Kidney capillary endothelial cell (primary cell): ENCODE data around the gene LHX3.

ENCODE experiments used
- DNase-seq: peaks from one replicate; pipeline ENCODE4 v3.0.0-alpha.2; 2018; ENCODE audit warnings: low spot score

Gene LHX3

DNA sequence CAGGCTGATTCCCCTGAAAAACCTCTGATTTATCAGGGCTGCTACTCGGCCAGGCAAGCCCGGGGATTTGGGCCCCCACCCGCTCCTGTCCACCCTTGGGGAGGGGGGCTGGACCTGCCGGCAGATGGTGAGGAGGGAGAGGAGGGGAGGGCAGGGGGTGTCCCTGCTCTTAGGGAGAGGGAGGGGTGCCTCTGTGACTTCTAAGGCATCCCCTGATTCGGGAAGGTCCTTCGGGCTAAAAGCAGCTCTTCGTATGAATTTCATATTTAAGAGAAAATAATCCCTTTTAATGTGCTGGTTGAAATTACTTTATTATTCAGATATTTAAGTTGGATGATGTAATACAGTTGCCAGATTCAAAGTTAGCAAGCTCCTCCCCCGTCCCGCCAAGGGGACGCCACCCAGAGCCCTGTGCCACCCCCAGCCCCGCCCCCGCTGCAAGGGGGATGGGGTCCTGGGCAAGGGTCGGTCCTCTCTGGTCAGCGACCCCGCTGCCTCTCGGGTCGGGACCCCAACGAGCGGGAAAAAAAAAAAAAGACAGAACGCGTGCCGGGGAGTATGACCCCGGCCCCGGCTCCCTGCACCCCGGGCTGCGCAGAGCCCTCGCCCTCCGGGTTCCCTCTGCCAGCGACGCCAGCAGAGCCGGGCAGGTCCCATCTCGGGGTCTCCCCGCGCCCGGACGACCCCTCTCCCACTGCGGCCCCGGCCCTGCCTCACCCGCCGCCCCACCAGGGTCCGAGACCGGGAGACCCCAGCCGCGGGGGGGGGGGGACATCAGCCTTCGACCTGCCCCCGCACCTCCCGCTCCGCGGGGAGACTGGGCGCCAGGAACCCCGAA, 12.4 kb downstream of the LHX3 start:
- DNase-seq, result no peak

- no peak for DNase-seq
Observed at GRCh38 chr9:136191960-136192286, 13.0 kb downstream of the LHX3 start.

GRCh38 chr9:136191099-136191959, 13.6 kb downstream of the LHX3 start:
- DNase-seq, result no peak

- no peak for DNase-seq
Observed at GRCh38 chr9:136190656-136191055, 14.3 kb downstream of the LHX3 start.

DNA sequence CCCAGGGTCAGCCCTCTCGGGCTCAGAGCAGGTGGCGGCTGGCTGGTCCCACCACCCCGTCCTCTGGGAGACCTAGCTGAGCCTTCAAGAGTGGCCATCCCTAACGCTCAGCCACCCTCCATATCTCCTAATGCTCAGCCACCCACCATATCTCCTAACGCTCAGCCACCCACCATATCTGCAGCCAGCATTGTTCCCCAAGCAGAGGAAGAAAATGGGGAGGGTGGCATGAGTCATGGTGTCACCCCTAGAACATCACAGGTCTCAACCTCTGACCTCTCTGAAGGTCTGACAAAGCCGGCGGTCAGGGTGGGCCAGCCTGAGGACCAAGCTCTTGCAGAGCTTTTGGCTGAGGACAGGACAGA, 14.7 kb downstream of the LHX3 start:
- DNase-seq, result no peak

GRCh38 chr9:136189394-136190236, 15.3 kb downstream of the LHX3 start:
- DNase-seq, result no peak

DNA sequence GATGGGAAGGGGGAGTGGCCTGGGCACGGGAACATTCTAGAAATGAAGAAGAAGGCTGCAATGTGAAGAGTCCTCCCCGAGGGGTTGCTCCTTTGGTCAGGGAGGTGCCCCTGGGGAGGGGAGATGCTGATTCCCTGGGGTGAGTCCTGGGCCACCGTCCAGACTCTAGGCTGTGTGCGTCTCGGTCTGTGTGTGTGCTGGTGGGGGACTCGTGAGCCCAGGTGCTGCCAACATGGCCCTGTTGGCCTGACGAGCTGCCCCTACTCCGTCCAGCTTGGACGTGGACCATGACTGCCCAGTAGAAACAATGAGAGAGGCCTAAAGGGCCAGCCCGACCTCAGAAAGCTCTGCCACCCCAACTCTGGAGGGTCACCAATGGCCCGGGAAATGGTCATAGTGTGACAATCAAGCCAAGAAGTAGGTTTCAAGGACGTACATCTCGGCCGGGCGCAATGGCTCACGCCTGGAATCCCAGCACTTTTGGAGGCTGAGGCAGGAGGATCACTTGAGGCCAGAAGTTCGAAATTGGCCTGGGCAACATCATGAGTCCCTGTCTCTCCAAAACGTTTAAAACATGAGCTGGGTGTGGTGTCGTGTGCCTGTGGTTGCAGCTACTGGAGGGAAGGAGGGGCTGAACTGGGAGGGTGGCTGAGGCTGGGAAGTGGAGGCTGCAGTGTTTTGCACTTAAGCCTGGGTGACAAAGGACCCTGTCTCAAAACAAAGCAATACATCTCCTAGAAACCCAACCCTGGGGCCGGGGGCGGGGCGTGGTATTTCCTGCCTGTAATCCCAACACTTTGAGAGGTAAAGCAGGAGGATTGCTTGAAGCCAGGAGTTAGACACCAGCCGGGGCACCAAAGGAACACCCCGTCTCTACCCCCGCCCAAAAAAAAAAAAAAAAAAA, 17.0 kb downstream of the LHX3 start:
- no peak for DNase-seq

GRCh38 chr9:136187197-136187596, 17.7 kb downstream of the LHX3 start:
- DNase-seq, result no peak

DNA sequence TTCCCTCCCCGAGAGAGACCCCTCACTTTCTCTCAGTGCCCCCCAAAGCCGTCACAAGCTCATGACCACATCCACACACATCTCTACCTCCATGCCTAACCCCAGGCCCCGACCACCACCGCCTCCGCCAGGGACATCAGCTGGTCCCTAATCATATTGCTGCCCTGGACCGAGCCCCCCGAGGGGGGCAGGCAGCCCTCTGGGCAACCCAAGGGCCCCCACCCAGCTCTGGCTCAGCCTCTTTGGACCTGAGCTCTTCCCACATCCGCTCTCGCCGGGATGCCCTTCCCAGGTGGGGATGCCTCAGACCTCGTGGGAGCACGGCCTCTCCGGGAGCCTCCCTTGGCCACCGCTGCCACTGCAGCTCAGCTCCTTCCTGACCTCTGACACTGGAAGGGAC, 18.5 kb downstream of the LHX3 start:
- no peak for DNase-seq

DNA sequence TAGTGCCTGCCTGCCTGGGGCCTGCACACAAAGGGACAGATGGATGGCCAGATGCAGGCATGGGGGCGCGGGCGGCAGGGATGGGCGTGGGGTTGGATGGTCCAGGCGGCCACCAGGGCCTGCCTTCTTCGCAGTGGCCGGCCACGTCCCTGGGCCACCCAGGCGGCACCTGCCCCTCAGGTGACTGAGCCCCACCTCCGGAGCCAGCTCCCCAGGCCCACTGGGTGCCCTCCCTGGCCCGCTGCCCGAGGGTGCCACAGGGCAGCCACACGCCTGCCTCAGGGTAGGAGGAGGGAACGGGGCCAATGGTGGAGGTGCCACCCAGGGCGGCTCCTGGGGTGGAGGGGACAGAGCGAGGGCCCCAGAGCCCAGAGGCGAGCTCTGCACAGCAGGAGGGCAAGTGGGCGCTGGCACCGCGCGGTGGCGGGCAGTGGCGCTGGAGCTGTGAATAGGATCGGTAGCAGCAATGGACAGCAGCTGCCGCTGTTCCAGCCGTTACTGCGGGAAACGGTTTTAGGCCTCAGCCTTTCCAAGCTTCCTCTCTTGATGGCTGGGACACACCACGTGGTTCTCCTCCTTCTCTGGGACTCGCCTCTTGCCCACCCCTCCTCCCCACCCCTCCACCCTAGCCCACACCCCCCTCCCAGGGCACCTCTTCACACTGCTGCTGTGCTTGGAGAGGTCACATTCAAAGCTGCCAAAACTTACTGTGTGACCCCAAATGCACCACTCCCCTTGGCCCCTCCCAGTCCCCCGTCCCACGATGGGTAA, 19.1 kb downstream of the LHX3 start:
- no peak for DNase-seq

- DNase-seq, result no peak
Observed at GRCh38 chr9:136185066-136185465, 19.9 kb downstream of the LHX3 start.

GRCh38 chr9:136182850-136183422, 22.0 kb downstream of the LHX3 start:
- no peak for DNase-seq

GRCh38 chr9:136182420-136182787, 22.5 kb downstream of the LHX3 start:
- no peak for DNase-seq

- no peak for DNase-seq
Observed at GRCh38 chr9:136181784-136182419, 23.0 kb downstream of the LHX3 start.

GRCh38 chr9:136180586-136180985, 24.3 kb downstream of the LHX3 start:
- no peak for DNase-seq

- no peak for DNase-seq
Observed at GRCh38 chr9:136179761-136180160, 25.2 kb downstream of the LHX3 start.

- no peak for DNase-seq
Observed at GRCh38 chr9:136179101-136179616, 25.8 kb downstream of the LHX3 start.

DNA sequence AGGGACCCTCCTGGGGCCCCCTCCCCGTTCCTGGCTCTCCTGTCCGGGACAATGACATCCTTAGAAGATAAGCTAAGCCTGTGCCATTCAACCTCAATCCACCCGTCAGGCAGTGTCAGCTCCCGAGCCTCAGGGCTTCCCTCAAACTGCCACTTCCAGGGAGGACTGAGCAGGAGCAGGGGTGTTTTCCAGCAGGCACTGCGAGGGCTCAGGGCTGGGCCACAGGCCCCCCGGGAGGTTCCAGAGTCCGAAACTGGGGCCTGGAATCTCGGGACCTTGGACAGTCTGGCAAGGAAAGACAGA, 26.2 kb downstream of the LHX3 start:
- no peak for DNase-seq

GRCh38 chr9:136178061-136178772, 26.7 kb downstream of the LHX3 start:
- DNase-seq, result no peak
